Stimulated activated CD8-positive, alpha-beta memory T cell treated with anti-CD3 and anti-CD28 coated beads, Interleukin-7, amount 100 ng/mL, for 48 hours (primary cell): ENCODE results near the gene GPC6.

Source experiments
- DNase-seq, 2 donors: peaks; one replicate each; pipeline ENCODE4 v3.0.0-alpha.2; 2020; ENCODE audit warnings: low read depth in 1 of 2; ENCODE audit errors: extremely low read depth in 1 of 2

GPC6 gene

GRCh38 chr13:94139393-94139995, 912.9 kb downstream of the GPC6 start:
- no peak for DNase-seq

DNA sequence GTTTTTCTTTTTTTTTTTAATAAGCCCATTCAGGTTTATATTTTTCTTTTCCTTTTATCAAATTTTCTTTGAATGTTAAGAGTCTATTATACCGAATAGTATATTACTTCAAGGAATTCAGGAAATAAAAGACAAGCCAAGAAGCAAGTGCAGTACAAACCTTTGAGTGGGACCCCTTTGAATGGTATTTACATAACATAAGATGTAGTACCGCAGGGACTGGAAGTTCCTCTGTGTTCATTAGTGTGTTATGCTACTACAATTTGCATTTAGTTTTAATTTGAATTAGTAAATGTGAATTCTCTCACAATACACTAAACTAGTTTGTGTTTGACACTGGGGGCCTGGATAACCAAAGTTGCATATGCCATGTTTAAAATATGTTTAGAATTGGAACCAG, 913.4 kb downstream of the GPC6 start:
- DNase-seq, result no peak

GRCh38 chr13:94140511-94140910, 913.9 kb downstream of the GPC6 start:
- DNase-seq, result no peak

DNA sequence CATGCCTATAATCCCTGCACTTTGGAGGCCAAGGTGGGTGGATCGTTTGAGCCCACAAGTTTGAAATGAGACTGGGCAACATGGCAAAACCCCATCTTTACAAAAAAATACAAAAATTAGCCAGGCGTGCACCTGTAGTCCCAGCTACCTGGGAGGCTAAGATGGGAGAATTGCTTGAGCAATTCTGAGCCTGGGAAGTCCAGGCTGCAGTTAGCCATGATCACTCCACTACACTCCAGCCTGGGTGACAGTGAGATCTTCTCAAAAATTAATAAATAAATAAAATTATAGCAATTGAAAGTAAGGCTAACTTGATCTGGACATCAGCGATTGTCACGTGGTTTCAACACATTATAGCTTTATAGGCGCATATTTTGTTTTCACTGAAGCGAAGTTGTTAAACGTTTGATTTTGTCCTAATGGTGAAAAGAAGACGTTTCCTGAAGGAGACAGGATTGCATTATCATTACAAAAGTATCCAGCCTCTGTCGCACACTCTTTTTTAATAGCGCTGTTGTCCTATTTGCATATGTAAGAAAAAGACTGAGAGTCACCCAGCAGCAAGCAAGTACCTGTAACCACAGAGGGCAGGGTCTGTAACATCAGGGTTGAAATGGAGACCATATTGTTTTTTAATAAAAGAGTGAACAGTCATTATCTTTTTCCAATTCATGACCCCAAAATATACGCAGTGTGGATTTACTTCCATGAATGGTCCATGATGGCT, 917.2 kb downstream of the GPC6 start:
- DNase-seq, result no peak

- DNase-seq, result no peak
These were observed 919.4 kb downstream of the GPC6 start for GRCh38 chr13:94145966-94146365.

- no peak for DNase-seq
These were observed 927.0 kb downstream of the GPC6 start for GRCh38 chr13:94153586-94153985.

- DNase-seq, result no peak
These were observed 927.8 kb downstream of the GPC6 start for GRCh38 chr13:94154367-94154766.

- no peak for DNase-seq
These were observed 931.2 kb downstream of the GPC6 start for GRCh38 chr13:94157705-94158218.

- no peak for DNase-seq
These were observed 934.3 kb downstream of the GPC6 start for GRCh38 chr13:94160875-94161274.

GRCh38 chr13:94162289-94162688, 935.7 kb downstream of the GPC6 start:
- DNase-seq, result no peak

DNA sequence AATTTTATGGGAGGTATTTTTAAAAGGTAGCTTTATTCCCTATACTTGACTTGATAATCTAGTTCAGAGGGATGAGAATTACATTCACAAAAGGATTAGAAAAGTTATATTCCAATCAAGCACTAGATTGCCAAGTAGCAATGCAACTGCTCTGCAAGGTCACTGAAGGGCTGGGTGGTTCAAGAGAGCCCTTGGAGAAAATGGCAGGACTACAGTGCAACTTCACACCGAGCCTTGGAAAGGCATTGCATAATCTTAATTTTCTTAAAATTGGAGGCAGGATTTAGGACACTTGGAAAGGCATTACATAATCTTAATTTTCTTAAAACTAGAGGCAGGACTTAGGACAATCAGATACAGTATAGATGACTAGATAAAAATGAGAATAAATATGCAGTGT, 936.9 kb downstream of the GPC6 start:
- DNase-seq, result no peak

GRCh38 chr13:94168783-94169453, 942.3 kb downstream of the GPC6 start:
- DNase-seq, result no peak

- no peak for DNase-seq
These were observed 943.0 kb downstream of the GPC6 start for GRCh38 chr13:94169454-94170144.

- no peak for DNase-seq
These were observed 943.6 kb downstream of the GPC6 start for GRCh38 chr13:94170145-94170571.

- no peak for DNase-seq
These were observed 945.8 kb downstream of the GPC6 start for GRCh38 chr13:94172416-94172815.

DNA sequence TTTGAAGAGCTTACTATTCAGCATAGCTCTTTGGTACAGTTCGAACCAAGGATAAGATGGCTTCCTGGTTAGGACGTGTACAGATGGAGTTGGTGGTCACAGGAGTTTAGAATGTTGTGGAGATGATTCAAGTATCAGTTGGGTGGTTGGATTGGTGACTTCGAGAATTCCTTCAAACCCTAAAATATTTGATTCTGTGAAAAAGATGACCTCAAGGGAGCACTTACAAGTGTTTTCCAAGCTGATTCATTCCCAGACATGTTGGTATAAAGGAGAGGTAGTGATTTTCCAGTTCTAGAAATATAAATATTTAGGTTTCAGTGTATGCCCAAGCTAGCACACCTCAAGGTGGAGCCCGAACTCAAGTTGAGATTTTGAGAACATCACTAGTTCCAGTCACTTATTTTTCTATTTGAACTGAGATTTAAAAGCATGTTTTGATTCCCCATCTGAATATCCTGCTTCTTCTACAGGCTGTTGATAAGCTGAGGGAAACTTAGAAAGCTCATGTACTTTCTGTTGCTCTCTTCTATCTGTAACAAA, 946.8 kb downstream of the GPC6 start:
- no peak for DNase-seq

- DNase-seq, result no peak
These were observed 947.4 kb downstream of the GPC6 start for GRCh38 chr13:94174009-94174408.

GRCh38 chr13:94175076-94175475, 948.5 kb downstream of the GPC6 start:
- DNase-seq, result no peak

DNA sequence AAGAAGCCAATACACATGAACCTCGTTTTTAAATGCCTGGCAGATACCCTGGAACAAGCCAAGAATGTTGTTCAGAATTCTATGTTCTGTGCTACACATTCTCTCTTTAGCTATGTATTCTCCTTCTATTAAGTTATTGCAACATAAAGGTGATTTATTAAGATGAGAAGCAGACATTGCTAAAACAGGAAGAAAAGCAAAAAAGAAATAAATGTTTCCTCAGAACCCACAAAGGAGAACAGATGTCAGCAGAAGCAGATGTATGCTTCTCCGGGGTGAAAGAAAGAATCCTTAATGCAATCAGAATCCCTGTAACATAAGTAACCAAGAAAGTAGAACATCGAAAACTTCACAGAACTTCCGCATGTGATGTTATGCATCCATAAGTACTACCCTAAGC, 950.0 kb downstream of the GPC6 start:
- no peak for DNase-seq

- no peak for DNase-seq
These were observed 950.4 kb downstream of the GPC6 start for GRCh38 chr13:94177041-94177440.

- DNase-seq, result no peak
These were observed 952.1 kb downstream of the GPC6 start for GRCh38 chr13:94178625-94179244.
